ENCODE results near the gene FGFBP2.

Gene FGFBP2

DNA sequence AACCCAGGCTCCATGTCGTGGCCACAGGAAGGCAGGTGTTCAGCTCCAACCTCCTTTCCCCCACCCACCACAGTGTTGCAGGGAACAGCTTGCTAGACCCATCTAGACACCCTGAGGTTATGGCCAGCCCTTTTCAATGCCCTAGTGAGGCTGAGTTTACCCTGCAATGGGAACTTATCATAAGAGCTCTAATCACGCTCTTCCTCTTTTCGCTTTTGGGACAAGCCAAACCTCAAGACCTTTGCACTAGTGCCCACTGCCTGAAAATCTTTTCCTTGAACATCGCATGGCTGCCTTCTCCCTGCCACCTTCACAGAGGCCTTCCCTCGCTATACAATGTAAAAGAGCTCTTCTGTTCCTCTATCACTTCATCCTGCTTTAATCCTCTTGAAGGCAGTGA is 2.4 kb upstream of the FGFBP2 start:
- DNase-seq, result no peak

DNA sequence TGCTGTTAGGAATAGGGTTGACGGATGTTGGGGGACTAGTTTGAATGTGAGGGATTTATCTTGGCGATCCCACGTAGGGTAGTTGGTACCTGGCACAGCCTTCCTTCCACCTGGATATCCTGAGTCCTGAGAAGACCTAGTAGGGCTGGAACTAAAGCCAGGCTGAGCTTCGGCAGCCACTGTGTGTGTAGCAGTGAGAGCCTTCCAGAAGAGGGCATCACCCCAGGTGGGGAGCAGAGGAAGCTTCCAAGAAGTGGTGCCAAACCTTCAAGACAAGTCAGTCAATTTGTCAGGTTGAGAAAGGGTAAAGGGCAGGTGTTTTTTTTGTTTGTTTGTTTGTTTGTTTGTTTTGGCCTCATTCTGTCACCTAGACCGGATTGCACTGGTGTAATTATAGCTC is 1.2 kb upstream of the FGFBP2 start:
- no peak for DNase-seq

DNA sequence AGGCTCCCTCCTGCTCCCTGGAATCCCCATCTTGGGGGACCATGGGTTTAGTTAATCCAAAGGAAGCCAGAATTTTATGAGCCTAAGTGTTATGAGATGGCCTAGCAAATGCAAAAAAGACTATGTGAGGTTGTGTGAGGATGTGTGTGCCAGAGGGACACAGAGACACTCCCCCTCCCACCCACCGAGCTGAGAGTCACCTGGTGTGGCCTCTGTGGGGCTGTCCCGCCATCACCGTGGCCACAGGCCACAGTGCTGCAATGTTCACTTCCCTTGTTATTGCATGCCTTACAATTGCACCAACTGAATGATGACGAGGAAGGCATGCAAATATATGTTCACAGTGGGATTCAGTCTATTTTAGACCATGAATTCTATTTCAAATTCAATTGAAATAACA is 601 bp upstream of the FGFBP2 start:
- DNase-seq, result no peak

DNA sequence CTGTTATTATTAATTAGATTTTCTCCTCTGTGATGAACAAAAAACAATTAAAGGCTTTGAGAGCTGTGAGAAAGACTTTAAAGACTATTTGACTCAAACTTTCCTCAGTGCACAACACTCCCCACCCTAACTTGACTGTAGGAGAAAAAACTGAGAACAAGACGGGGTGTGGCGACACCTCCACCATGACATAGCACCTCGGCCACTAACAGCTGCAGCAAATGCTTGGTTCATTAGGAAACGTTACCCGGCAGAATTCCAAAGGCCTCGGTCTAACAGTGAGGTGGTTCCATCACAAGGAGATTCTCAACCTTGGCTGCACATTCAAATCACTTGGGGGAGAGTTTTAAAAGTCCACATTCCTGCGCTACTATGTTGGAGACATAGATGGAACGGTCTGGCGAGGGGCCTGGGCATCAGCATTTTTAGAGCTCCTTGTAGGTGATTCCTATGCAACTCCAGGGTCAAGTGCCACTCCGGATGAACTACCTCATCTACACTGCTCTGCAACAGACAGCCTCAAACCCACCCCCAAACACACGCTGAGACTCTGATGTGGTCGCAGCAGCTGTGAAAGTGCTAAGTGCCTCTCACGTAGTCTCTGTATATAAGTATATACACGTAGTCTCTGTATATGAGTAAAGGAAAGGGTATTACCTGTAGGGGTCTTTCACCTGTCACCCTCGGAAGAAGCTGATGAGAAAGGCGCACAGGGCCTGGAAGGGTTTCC is 1.0 kb downstream of the FGFBP2 start:
- DNase-seq, result no peak

DNA sequence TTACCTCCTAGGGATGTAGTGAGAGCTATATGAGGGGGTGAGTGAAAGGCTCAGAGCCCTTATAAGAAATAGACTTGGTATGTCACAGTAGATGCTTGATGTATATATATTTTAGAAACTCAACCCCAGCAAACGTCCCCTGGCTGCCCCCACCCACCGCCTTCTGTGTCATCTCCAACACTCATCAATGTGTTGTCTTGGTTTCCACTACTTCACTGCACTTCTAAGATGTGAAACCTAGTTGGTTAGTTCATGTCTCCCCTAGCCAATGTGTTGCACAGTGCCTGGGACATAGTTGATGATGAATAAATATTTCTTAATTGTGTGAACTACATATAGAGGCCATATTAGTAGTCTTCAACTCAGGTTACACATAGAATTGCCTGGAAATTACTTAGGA is 4.4 kb downstream of the FGFBP2 start:
- DNase-seq, result no peak

DNA sequence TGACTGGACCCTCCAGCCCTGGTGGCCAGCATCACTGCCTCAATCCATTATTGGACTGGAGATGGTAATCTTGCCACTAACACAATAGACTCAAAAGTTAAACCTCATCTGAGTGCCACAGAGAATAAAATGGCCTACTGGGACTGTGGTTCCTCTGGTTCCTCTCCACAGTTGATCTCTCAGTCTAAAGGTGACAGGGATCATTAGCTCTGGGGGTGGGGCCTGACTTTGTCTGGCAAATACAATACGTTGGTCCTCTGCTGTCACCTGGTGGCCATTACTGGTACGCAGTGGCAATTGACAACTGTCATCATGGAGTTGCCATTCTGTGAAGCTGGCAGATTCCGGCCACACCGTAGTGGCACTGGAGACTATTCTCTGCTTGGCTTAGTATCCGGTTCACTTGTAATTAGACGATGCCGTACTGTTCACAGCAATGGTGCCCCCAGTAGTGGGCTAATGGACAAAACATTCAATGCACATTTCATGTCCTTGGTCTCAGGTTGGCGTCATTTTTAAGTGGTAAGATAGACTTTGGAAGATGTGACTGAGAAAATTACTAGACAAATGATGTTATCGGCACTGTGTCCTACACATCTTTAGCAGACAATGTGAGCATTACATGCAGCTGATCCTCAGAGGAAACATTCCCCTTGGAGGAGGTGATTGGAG is 6.7 kb downstream of the FGFBP2 start:
- peak; percentile 78 for DNase-seq

DNA sequence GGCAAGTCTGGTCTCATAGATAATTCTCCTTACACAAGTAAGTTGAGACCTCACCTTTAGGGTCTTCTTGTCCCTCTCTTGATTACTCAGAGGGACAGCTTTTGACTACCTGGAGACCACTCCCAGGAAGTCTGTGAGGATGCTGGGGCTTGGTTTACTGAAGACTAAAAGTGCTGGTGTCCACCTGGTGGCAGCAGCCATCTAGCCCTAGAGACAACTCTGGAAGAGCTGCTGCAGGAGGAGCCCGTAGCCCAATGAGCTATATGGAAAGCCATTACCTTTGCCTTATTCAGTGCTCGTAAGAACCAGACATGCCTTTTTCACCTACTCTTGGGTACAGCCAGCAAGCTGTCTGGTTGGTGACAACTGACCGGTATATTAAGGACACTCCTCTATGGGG is 7.3 kb downstream of the FGFBP2 start:
- DNase-seq, result no peak

DNA sequence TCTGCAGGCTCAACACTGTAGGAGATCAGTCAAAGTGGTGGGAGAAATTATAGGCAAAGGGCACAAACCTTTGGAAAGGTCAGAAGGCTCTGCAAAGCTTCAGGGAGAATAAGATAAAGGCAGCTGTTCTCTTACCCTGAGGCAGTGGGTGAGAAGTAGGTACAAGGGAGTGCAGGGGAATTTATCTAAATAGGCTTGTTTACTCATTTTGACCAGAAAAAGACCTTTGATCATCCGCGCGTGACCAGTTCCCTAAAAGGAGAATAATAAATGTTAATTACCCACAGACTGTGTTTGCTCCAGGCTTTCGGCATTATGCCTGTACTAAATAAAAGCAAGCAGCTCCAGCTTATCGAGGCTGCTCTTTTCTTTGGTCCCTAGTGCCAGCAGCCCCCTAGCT is 9.3 kb downstream of the FGFBP2 start:
- DNase-seq, result no peak

DNA sequence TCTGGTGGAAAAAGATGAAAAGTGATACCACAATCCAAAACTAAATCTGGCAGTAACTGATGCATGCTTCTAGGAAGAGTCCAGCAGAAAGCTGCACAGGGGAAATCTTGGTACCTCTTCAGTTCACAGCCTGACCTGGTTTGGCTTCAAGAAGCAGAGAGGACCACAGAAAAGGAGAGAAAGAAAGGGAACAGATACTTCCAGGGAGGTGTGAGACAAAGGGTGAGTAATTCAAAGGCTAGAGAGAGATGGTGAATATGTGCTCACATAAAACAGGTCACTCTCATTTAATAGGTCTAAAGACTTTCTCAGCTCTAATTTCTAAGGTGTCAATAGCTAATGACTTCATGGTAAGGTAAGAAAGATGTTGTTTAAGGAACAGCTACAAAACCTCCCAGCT is 11.2 kb downstream of the FGFBP2 start:
- DNase-seq, result no peak

DNA sequence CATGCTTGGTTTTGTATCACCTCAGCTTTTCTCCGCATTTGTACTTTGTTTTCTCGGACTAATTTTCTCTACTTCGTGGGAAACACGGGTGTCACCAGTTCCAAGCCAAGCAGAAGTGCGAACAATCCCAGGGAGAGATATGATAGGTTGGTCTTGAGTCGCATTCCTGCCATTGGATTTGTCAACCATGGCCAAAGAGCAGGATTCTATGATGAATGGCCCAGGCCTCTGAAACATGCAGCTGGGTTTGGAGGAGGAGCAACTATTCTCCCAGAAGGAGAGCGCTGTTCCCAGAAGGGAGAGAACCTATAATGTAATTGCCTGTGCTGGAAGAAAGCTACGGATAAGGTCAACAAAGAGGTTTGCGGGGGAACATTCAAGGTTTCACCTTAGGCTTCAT is 14.1 kb downstream of the FGFBP2 start:
- no peak for DNase-seq

DNA sequence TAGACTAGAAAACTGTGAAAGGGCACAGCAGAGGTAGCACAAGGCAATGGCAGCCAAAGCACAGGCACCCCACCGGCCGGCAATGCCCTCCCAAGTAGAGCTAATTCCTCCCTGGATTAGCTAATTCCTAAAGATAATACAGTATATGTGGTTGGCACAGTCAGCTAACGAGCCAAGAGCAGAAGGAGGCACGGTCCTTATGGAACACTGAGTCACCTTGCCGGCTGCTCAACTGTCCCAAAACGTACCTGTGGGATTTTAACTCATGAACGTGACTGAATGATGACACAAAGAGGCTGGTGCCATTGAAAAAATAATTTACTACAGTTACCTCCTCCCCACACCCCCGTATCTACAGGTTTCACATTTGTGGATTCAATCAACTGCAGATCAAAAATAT is 15.3 kb downstream of the FGFBP2 start:
- no peak for DNase-seq

DNA sequence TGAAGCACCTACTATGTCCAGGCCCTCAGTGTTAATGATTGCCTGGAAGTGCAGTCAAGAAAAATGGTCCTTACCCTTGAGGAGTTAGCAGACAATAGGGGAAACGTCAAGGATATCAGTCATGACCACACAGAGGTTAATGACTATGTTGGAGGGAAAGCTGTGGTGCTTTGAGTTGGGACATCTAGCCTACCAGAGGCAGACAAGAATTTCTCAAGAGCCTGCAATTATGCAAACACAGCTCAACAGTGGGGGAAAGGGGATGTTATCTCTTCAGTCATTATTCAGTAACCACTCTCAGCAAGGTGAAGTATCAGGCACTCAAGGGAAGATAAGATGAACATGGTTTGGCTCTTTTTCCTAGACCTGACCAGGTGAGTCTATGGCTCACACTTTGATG is 17.5 kb downstream of the FGFBP2 start:
- DNase-seq, result no peak

DNA sequence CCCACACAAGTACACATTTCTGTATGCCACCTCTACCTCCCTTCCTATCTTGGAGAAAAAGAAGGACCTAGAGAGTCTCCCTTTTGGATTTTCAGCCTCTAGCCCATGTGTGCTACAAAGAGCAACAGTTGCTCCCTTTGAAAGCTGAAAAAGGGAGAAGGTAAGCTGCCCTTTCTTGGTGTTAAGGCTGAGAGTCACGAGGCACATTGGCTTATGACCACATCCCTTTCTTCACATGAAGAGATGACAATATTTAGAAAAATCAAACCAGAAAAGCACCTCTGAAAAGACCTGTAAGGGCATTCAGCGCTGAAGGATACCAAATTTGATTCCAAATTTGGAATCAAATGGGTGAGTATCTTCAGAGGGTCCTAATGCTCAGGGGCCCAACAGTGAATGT is 18.1 kb downstream of the FGFBP2 start:
- DNase-seq, result no peak

DNA sequence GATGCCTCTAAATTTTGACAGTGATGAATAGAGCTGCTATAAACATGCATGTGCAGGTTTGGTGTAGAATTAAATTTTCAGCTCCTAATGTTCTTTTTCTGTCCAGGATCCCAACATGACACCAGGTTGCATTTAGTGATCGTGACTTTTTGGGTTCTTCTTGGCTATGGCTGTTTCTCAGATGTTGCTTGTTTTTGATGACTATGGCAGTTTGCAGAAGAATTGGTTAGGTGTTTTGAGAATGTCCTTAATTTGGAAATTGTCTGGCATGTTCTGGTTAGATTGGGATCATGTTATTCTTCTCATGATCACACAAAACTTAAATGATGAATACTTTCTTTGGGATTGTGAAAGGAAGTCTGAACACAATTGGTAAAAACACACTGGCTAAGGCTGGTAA is 20.7 kb downstream of the FGFBP2 start:
- DNase-seq, result no peak

DNA sequence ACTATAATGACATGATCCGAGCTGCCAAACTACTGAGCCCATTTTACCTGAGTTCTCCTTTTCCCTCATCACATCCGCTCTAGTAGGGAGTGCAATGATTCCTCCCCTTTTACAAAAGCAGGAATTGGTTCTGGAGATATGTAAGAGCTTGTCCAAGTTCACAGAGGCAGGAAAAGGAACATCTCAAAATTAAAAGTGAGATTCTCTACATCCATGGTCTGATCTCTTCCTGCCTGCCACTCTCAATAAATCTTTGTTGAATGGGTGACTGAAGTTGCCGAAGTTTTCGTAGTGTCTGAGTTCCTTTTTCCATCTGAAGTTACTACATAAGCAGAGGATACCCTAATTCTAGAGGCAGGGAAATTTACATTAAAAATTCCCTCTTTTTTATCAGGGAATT is 24.3 kb downstream of the FGFBP2 start, which contains the start of gene FGFBP1:
Gene FGFBP1 (minus strand): TSS at position 101 of the 400 bp plus-strand sequence. CDS start 2,108 bp downstream, outside the sequence.
- DNase-seq, result no peak

DNA sequence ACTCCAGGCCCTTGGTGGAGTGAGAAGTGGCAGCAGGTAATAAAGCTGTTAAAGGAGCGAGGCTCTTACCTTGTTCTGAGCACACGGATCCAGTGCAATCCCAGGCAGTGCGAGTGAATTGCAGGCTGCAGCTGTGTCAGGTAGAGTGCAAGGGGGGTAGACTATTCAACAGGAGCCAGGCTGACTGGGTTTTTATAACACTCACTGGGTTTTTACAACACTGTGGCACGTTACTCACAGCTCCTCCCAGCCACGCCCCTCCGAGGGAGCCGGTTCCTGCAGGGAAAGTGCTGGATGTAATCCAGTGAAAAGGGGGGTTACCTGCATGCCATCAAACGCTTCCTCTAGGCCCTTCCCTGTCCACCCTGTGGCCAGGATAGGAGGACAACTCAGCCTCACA is 24.8 kb downstream of the FGFBP2 start:
- DNase-seq, result no peak

DNA sequence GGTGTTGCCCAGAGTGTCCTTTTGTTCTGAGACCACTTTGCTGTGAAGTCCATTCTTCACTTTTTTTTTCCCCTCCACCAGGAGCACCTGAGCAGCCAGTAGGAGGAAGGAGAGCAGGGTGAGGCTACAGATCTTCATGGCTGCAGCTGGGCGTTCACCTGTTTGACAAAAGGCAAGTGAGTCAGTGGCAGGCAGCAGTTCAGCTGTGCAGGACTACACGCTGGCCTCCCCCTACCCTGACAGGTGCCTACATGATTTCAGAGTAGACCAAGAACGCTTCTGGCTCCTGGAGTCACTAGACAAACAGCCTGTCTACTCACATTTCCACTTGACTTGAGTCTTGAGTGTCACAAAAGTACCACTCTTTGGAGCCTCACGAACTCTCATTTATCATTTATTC is 26.5 kb downstream of the FGFBP2 start:
- DNase-seq, result no peak

DNA sequence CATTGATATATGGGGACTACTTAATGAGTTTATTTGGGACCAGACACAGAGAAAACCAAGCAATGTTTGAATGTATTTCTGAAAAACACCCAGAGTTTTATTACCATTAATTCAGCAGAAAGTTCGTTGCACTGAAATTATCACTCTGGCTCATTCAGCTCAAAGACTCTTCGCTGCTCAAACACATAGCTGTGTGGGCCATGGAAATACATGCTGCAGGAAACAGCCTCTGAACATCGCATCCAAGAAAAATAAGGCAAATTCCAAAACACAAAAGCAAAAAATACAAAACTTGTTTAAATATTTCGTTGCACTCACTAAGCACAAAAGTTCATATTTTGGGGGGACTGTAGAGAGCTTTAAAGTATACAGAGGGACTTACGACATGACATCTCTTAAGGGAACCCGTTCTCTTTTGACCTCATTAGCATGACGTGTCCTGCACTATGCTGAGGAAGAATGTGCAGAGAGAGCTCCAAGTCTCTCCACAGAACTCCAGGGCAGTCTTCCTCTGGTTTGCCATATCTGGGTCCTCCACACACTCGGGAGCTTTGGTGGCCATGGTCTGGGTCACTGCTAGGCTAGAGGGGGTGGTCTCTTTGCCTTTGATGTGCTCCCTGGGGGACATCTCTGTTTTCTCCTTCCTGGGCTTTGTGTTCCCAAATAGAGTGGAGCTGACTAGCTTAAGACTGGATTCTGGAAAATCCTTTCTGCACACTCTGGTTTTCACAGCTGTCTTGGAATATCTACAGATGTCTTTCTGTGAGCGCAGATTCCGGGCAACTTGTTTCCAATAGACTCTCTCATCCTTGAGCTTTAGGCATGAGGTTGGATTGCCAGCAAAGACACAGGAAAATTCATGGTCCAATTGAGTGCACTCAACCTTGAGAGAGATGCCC is 27.2 kb downstream of the FGFBP2 start:
- no peak for DNase-seq

DNA sequence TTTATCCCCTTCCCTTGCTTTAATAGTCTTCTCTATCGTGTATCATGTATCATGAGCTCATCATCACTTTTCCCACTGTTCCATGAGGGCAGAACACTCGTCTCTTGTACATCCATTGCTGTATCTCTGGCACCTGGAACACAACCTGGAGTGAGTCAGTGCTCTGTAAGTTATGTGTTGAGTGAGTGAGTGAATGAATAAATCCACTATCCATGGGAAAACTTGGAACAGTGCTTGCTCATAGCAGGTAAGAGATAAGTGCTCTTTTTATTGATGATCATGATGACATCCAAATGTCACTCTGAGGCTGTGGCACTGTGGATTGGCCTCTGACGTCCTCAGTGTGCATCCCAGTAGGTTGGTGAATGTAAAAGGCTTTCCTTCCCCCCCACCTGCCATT is 28.7 kb downstream of the FGFBP2 start:
- no peak for DNase-seq

DNA sequence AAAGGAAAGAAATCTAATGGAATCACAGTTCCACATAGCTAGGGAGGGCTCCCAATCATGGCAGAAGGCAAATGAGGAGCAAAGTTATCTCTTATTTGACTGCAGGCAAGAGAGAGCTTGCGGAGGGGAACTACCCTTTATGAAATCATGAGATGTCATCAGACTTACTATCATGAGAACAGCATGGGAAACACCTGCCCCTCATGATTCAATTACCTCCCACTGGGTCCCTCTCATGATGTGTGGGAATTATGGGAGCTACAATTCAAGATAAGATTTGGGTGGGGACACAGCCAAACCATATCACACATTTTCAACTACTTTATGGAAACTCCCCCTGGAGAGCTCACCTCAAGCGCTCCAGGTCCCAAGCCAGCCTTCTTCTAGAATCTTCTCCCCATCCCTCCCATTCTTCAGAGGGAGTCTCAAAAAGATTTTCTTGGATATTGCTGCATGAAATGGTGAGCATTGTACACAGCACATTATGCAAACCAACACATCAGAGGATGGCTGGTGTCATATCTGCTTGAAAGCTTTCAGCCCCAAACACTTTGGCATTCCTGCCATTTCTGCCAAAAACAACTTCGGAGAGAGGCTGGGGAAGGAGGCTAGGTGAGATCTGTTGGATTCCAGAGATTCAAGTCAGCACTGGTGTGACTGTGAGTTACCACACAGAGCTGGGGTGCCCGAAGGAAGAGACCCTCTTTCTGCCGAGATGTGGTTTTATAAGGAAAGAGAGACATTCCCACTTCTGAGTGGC is 31.3 kb downstream of the FGFBP2 start:
- no peak for DNase-seq

DNA sequence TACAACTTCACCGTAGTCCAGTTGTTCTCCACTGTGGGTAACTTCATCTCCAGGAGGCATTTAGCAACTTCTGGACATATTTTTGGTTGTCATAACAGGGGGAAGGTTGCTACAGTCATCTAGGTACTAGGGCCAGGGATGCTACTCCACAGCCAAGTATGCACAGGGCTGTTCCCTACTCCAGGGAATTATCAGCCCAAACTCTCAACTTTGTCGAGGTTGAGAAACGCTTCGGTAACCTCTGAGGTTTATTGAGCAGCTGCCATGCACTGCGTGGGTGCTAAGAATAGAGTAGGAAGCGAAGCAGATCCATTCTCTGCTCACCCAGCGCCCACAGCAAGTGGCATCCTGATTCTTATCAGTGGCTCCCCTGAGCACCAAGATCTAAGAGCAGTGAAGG is 32.7 kb downstream of the FGFBP2 start:
- no peak for DNase-seq

DNA sequence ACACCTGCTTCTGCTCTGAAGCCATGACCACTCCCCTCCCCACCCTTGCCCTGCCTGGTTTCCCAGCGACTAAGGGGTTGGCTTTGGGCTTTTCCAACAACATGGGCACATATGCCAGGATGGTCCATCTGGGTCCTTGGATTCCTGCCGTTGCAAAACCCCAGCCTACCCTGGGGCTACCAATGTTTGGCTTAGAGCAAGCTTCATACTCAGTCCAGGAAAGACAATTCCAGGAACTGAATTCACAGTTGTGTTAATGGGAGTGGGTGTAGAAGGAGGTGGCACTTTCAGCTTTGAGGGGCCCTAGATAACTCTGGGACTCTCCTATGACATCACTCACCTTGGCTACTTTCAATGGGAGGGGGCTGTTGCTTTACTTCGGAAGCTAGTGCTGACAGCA is 33.4 kb downstream of the FGFBP2 start:
- no peak for DNase-seq

DNA sequence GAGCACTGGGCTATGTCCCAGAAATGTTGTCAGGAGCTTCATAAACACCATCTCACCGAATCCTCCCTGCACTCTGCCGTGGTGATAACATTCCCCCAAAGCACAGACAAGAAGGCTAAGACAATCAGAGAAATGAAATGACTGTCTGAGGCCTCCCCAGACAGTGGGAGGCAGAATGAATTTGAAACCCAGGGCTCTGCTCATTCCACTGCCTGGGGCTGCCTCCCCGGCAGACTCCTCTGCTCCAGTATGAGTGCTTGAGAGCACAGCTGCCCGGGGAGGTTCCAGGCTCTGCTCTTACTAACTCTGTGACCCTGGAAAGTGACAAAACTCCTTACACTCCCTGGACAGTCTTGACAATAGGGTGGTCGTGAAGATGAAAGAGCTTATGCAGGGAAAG is 34.1 kb downstream of the FGFBP2 start:
- DNase-seq, result no peak
